ES-I3 (cell line): Measurements from ENCODE around the gene PDCD10.

Experiments
- H3K36me3 ChIP-seq: 2 replicates; pipeline ENCODE4 v1.6.1; 2013; ENCODE audit warnings: mild to moderate bottlenecking, low read length, control low read depth, moderate library complexity; ENCODE audit not compliant: insufficient read depth
- H3K4me1 ChIP-seq: 2 replicates; pipeline ENCODE4 v1.6.1; 2013; ENCODE audit warnings: mild to moderate bottlenecking, control low read depth, low read length; ENCODE audit not compliant: insufficient read depth
- H3K9ac ChIP-seq: 2 replicates; pipeline ENCODE4 v1.6.1; 2013; ENCODE audit warnings: low read depth, mild to moderate bottlenecking, low read length, moderate library complexity
- H3K9me3 ChIP-seq: 2 replicates; pipeline ENCODE4 v1.6.1; 2013; ENCODE audit warnings: mild to moderate bottlenecking, low read length, moderate library complexity; ENCODE audit not compliant: control insufficient read depth, insufficient read depth

PDCD10 gene

DNA sequence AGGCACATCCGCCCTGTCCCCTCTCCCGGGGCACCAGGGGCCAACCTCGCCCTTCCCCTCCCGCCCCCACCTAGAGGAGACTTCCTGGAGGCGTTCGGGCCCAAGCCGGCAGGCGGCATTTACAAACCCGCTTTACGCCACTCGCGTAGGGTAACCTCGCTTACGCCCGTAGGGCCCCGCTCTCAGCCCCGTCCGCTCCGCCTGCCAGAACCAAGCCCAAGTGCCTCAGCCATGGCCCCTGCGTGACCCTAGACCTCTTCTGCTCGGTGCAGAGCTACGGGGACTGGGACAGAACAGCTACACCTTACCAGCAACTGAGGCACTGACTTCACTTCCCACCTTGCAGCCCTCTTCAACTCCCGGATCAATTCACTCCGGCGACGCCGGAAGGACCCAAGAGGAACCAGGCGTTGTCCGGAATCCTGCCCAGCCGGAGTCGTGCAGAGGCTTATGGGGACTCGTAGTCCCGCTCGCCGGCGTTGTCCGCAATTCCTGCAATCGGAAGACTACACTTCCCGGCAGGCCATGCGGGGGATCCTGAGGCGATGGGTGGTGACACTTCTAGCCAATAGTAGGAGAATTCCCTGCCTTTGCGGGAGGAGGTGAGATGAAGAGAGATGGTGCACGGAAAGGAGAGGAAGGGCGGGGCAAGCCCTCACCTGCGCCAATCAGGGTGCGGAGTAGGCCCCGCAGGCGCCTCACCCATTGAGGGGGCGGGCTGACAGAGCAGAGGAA is at the start of gene PDCD10:
Gene PDCD10, minus strand, starts transcription at position 395 of the 735 bp plus-strand sequence. CDS start 14,735 bp downstream, outside the sequence.
- Histone ChIP-seq H3K9me3 (no peaks in the 10 kb centered on the region), H3K9ac (peak within 1 kb of the TSS; percentile 91), H3K4me1 (peaks cover 2% of the 10 kb centered on the region; the same call in 1 of the 2 replicates), H3K36me3 (no peaks in the 10 kb centered on the region)

DNA sequence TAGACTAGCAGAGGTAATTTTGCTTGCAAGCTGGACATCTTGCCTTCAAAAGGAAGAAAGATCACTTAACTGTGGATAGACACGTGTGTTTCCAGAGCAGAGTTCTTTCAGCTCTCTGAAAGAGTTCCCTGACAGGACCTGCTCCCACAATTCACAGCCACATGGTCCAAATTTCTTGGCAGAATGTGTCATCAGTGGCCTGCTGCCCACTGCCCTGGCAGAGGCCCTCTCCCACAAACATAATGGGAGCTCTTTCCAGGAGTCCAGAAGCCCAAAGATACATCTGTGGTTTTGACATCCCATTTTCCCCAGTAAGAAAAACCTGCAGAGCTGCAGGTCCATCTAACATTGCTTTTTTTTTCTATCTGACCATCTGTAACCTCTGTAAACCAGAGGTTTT is 49.1 kb upstream of the PDCD10 start:
- Histone ChIP-seq H3K4me1 (peaks cover 6% of the 10 kb centered on the region; the same call in 1 of the 2 replicates), H3K9me3 (no peaks in the 10 kb centered on the region), H3K36me3 (no peaks in the 10 kb centered on the region), H3K9ac (no peak overlapping the region)

DNA sequence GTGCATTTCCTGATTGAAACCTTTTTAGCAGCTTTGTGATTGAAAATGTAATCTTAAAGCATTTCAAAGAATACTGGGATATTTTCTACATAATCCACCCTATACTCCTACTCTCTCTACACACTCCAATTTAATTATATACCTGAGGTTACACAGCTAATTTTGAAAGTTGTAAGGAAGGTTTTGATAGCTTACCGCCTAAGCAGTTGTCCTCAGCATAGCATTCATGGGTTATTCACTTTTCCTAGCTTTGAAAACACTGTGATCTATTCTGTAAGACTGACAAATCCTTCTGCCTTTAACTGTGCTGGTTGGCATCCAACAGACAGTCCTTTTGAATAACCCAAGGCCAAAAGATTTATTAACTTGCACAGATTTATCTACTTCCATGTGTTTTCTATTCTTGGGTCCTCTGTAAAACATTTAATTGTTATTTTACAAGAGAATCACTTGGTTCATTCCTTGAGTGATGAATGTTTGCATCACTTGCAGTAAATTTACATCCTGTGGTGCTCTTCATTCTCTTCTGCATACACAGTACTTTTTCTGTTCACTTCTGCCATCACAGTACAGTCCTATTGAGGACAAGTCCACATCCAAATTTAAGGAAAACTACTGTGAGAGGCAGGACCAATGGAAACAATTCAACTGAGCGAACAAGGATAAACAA is 45.7 kb upstream of the PDCD10 start:
- H3K36me3 ChIP-seq, result no peaks in the 10 kb centered on the region
- 0 out of 2 replicates have a peak, but pooled peaks cover 3% of the 10 kb centered on the region for H3K9me3 ChIP-seq
- H3K9ac ChIP-seq, result no peak overlapping the region
- peaks cover 6% of the 10 kb centered on the region; the same call in 1 of the 2 replicates for H3K4me1 ChIP-seq

DNA sequence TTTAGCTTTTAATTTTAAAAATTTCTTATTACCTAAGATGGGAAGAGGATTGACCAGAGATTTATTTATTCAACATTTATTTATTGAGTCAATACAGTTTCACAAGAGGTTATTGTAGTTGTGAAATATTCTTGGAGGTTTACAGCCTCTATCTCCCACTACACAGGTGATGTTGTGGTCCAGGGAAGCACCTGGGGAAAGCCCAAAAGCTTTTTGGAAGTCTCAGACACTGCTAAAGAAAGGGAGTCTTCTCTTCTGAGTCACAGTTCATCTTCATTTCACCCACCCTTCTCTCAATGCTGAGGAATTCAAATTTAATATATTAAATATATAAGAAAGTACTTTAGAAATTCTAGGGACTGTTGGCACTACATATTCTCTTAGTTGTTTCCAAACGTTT is 42.7 kb upstream of the PDCD10 start:
- Histone ChIP-seq H3K36me3 (no peaks in the 10 kb centered on the region), H3K9me3 (0 out of 2 replicates have a peak, but pooled peaks cover 3% of the 10 kb centered on the region), H3K9ac (no peak overlapping the region), H3K4me1 (peaks cover 6% of the 10 kb centered on the region; the same call in 1 of the 2 replicates)

DNA sequence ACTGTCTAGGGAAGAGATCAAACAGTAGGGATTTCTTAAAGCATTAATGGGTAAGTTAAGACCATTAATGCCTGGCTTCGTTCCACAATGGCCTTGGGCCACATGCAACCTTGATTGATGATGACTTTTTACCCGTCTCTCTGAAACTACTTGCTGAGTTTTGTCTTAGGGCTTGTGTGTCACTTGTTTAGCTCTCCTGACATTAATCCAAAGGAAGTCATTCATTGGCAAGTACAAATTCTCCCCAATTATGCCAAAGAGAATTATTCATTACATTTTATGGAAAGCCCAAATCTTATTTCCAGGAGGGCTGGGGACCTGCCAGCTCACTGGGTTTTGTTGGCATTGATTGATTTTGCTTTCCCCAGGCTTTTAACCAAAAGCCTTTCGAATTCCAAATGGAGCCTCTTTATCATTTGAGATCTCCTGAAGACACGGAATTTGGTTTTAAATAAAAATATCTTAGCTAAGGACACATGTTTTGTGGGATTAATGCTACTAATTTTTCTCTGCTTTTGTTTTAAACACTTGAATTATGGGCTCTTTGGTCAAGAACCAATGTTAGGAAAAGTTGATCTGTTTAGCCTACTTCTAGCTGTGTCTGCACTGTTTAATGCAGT is 41.5 kb upstream of the PDCD10 start:
- H3K4me1 ChIP-seq, result peaks cover 6% of the 10 kb centered on the region; the same call in 1 of the 2 replicates
- H3K36me3 ChIP-seq, result no peaks in the 10 kb centered on the region
- no peak overlapping the region for H3K9ac ChIP-seq
- 0 out of 2 replicates have a peak, but pooled peaks cover 3% of the 10 kb centered on the region for H3K9me3 ChIP-seq

DNA sequence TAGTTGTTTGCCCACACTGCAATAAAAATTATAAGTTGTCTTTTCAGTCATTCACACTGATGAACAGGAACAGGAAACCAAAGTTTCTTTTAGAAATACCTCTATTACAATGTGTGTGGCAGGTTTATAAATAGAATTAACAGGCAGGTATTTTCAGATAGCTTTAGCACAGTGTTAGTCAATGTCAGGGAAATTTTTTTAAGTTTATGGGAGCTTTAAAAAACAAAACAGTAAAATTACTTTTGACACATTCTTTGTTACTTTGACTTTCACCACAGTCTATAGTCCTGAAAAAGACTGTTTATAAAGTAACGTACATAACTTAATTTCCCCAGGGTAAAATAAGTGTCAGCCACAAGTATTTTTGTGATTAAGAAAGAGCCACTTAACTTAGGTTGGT is 38.9 kb upstream of the PDCD10 start:
- Histone ChIP-seq H3K36me3 (no peaks in the 10 kb centered on the region), H3K4me1 (no peaks in the 10 kb centered on the region), H3K9me3 (0 out of 2 replicates have a peak, but pooled peaks cover 3% of the 10 kb centered on the region), H3K9ac (no peak overlapping the region)

DNA sequence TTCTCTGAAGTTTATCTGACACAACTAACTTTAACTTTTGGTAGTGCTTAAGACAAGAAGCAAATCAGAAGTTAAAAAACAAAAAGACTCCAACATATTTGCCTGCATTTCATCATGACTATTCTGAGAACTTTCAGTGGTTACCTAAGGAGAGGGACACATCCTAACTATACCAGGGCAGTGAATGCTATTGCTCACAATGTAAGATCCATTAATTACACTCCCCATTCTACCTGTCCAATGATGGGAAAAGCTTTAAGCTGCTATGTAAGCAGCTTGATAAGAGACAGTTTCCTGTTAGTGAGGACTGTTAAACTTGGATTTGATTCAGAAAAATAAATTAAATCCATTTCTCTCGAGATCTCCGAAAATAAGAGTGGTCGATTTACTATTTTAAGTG is 38.3 kb upstream of the PDCD10 start:
- H3K36me3 ChIP-seq, result no peaks in the 10 kb centered on the region
- H3K9ac ChIP-seq, result no peak overlapping the region
- no peaks in the 10 kb centered on the region for H3K4me1 ChIP-seq
- H3K9me3 ChIP-seq, result no peaks in the 10 kb centered on the region

DNA sequence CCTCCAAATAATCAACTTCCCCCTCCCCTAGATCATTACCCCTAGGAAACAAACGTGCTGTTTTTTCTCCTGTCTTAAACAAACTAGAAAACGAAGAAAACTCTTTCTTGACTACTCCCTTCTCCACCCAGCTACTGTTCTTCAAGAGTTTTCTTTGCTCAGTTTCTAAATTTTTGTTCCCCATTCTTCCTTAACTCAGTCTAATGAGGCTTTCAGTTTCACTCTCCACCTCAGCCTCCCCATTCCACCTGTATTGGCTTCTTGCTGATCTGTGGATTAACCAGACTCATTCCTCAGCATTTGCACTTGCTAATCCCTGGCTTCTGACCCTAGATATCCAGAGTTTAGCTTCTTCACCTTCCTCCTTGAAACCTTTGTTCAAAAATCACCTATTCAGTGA is 27.6 kb upstream of the PDCD10 start:
- Histone ChIP-seq H3K9me3 (no peaks in the 10 kb centered on the region), H3K9ac (no peak overlapping the region), H3K36me3 (no peaks in the 10 kb centered on the region), H3K4me1 (no peaks in the 10 kb centered on the region)

DNA sequence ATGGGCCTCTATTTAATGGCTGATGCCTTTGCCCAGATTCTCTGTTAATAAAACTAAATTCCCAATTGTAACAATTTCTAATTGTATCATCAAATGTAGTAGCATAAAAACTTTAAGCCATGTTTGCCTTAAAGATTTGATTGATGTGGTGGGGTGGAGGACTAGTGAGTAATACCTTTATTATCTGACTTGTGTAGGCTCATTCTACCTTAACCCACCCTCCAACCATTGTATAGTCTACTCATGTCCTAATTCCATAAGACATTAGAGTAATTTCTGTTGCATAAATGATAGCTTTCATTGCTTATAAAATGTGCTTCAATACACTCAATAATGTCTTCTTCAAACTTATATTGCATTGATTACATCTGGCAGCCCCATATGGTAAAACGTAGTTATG is 26.6 kb upstream of the PDCD10 start:
- Histone ChIP-seq H3K36me3 (no peaks in the 10 kb centered on the region), H3K9ac (no peak overlapping the region), H3K9me3 (no peaks in the 10 kb centered on the region; the same call in 1 of the 2 replicates), H3K4me1 (no peaks in the 10 kb centered on the region)

DNA sequence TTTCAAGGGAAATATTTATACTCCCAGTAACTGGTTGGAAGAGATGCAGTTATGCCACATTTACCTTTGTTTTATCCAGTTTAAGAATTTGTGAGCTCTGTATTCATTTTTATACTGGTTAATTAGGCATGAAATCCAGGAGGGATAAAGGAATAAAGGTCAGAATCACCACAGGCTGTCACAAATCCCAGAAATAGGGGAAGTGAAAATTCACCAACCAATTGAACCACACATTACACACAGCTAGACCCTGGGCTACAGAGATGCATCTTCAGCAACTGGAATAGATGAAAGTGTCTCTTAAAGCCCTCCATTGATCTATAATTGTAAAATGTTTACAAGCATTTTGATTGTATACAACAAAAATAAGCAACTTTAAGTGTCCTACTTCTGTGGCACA is 19.4 kb upstream of the PDCD10 start:
- H3K36me3 ChIP-seq, result no peaks in the 10 kb centered on the region
- no peaks in the 10 kb centered on the region; the same call in 1 of the 2 replicates for H3K9me3 ChIP-seq
- no peaks in the 10 kb centered on the region for H3K4me1 ChIP-seq
- no peak overlapping the region for H3K9ac ChIP-seq

DNA sequence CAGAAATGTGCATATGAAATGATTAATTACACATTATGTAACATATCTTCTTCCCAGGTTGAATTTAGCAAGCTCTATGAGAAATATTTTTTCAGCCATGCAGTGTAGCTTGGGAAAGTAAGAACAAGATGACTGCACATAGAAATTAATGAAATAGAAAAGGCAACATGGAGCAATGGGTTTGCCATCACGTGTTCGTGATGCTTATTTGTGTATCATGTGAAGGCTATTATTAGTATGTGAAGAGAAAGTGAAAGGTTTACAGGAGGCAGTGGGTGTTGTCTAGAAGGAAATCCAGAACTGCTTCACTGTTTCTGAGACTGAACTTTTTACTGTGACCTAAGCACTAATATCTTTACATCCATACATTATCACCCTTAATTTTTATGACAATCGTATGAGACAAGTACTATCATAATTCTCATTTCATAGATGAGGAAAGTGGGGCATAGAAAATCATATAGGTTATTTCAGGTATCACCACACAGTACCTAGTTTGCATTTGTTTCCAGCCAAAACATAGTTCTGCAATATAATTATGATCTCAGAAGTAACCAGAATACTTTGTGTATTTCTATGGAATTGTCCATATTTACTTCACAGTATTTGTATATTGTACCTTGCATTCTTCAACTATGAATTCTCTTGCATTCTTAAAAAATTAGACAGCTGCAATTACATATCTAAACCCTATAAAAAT is 15.7 kb upstream of the PDCD10 start:
- H3K9ac ChIP-seq, result no peak overlapping the region
- H3K36me3 ChIP-seq, result no peaks in the 10 kb centered on the region
- no peaks in the 10 kb centered on the region for H3K9me3 ChIP-seq
- H3K4me1 ChIP-seq, result no peaks in the 10 kb centered on the region

DNA sequence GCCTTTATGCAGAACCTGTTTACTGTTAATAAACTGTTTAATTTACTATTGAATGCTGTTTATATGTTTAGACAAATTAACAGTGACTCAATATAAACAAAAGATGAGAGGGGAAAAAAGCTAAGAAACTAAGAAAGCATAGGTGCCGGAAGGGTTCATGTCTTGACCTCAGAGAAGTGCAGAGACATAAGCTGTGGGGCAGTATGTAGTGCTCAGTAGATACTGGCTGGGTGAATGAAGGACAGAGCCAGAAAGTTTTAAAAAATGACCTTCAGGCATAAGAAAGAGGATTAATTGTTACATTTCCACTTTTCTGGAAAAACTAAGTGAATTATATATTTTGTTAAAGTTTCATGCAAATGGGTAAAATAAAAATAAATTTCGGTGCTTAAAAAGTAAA is 15.0 kb upstream of the PDCD10 start:
- no peaks in the 10 kb centered on the region for H3K4me1 ChIP-seq
- no peaks in the 10 kb centered on the region for H3K9me3 ChIP-seq
- no peak overlapping the region; the same call in 1 of the 2 replicates for H3K9ac ChIP-seq
- H3K36me3 ChIP-seq, result no peaks in the 10 kb centered on the region

DNA sequence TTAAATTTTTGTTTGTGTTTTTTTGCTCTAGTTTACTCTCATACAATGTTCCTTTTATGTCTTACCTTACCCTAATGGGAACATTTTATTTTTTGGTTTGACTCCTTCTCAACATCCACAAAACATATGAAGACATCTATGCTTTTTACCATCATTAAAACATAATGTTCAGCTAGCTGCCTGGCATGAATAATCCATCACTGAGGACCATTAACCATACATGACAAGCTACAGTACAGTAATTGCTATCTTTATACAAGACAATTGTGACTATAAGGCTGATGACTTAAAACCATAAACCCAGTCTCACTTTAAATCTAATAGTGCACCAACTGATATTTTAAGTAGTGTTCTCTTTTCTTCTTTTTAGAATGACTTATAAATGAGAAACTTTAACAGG is 14.5 kb upstream of the PDCD10 start:
- Histone ChIP-seq H3K36me3 (no peaks in the 10 kb centered on the region), H3K4me1 (no peaks in the 10 kb centered on the region)

DNA sequence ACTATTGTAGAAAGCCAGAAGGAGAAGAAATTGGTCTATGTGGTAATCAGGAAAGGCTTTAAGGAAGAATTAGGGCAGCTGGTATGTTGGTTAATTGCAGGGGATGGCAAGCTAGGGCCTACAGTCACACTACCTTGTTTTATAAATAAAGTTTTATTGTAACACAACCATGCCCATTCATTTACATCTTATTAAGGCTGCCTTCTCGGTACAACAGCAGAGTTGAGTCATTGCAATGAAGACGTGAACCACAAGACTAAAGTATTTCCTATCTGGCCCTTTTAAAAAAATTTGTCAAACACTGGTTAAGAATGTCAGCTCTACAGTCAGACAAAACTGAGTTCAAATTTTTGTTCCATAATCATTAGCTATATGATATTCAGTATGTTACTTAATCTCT is 9.1 kb upstream of the PDCD10 start:
- Histone ChIP-seq H3K9ac (no peak overlapping the region), H3K36me3 (no peaks in the 10 kb centered on the region; the same call in 1 of the 2 replicates), H3K9me3 (no peaks in the 10 kb centered on the region), H3K4me1 (no peaks in the 10 kb centered on the region)

More for the DNA sequence above, 14.5 kb upstream of the PDCD10 start:
- Histone ChIP-seq H3K9ac (no peak overlapping the region), H3K9me3 (no peaks in the 10 kb centered on the region)
